Hepatocyte (in vitro differentiated cells): ENCODE results near the gene SPTBN5. TPM values are rescaled to one million over a fixed set of nuclear protein-coding genes. Genes with fewer than 3 reads are reported as not detected.

Experiments
- DNase-seq: peaks from one replicate; pipeline ENCODE4 v3.0.0-alpha.2; 2016; ENCODE audit warnings: low spot score
- H2AFZ ChIP-seq: fragments of 200-600 bp; sonication (generic); 2 replicates; pipeline ENCODE4 v1.6.0; 2016; ENCODE audit warnings: antibody characterized with exemption, mild to moderate bottlenecking
- H3K27ac ChIP-seq: fragments of 200-600 bp; sonication (generic); 2 replicates; pipeline ENCODE4 v1.5.1; 2016; ENCODE audit warnings: mild to moderate bottlenecking
- H3K27me3 ChIP-seq: fragments of 200-600 bp; sonication (generic); 2 replicates; pipeline ENCODE4 v1.6.1; 2016
- H3K36me3 ChIP-seq: fragments of 200-600 bp; sonication (generic); replicated peaks from 2 replicates; pipeline ENCODE4 v1.5.1; 2016; ENCODE audit warnings: low read depth; ENCODE audit not compliant: insufficient read depth
- H3K4me1 ChIP-seq: fragments of 200-600 bp; sonication (generic); 2 replicates; pipeline ENCODE4 v1.5.1; 2016; ENCODE audit warnings: mild to moderate bottlenecking, moderate library complexity; ENCODE audit not compliant: insufficient read depth
- H3K4me2 ChIP-seq: fragments of 200-600 bp; sonication (generic); 2 replicates; pipeline ENCODE4 v1.6.0; 2016
- H3K4me3 ChIP-seq: fragments of 200-600 bp; sonication (generic); 2 replicates; pipeline ENCODE4 v1.5.1; 2016; ENCODE audit warnings: mild to moderate bottlenecking
- H3K79me2 ChIP-seq: fragments of 200-600 bp; sonication (generic); 2 replicates; pipeline ENCODE4 v1.6.0; 2017; ENCODE audit warnings: mild to moderate bottlenecking
- H3K9me2 ChIP-seq: fragments of 200-600 bp; sonication (generic); replicated peaks from 2 replicates; pipeline ENCODE4 v1.6.0; 2017; ENCODE audit warnings: mild to moderate bottlenecking; ENCODE audit not compliant: insufficient read depth
- H3K9me3 ChIP-seq: fragments of 200-600 bp; sonication (generic); 2 replicates; pipeline ENCODE4 v1.5.1; 2016; ENCODE audit warnings: low read depth, mild to moderate bottlenecking
- H4K20me1 ChIP-seq: fragments of 200-600 bp; sonication (generic); 2 replicates; pipeline ENCODE4 v1.6.0; 2016; ENCODE audit warnings: mild to moderate bottlenecking; ENCODE audit not compliant: insufficient read depth, poor library complexity, severe bottlenecking
- EZH2 ChIP-seq: fragments of 200-600 bp; sonication (generic); IDR thresholded peaks from 2 replicates; pipeline ENCODE4 v1.6.1; 2016; ENCODE audit warnings: antibody characterized with exemption, mild to moderate bottlenecking, borderline replicate concordance
- EZH2phosphoT487 ChIP-seq: fragments of 200-600 bp; sonication (generic); IDR thresholded peaks from one replicate; pipeline ENCODE4 v1.6.1; 2018; ENCODE audit warnings: antibody characterized with exemption, mild to moderate bottlenecking, low read depth, moderate library complexity; ENCODE audit not compliant: unreplicated experiment, severe bottlenecking
- WGBS: methylation state at CpG from one replicate; pipeline ENCODE4 v1.1.6; 2016; ENCODE audit warnings: low lambda C conversion rate; ENCODE audit errors: missing lambda C conversion rate; 5-methylcytosine and 5-hydroxymethylcytosine counted together
- polyA plus RNA-seq: library from polyadenylated mRNA; unstranded; fragments of >200 nt; fragmentation: Nextera tagmentation; extraction: Ambion mirVana; gene quantifications from 2 replicates; pipeline ENCODE4 v1.2.1, GENCODE V29; 2016
- total RNA-seq: library from RNA; depleted of rRNA; stranded (reverse); fragments of >200 nt; gene quantifications from 2 replicates; pipeline ENCODE4 v1.2.3, GENCODE V29; 2014
- TF ChIP-seq, protein P1 (sequence below): fragments of 200-600 bp; sonication (generic); IDR thresholded peaks from 2 replicates; pipeline ENCODE4 v1.5.1; 2016; ENCODE audit warnings: antibody characterized with exemption, mild to moderate bottlenecking; ENCODE audit not compliant: poor library complexity

The SPTBN5 gene
- total and polyA plus RNA-seq, 2 experiments from 2014 or later = 1.7 to 1.9 TPM

DNA sequence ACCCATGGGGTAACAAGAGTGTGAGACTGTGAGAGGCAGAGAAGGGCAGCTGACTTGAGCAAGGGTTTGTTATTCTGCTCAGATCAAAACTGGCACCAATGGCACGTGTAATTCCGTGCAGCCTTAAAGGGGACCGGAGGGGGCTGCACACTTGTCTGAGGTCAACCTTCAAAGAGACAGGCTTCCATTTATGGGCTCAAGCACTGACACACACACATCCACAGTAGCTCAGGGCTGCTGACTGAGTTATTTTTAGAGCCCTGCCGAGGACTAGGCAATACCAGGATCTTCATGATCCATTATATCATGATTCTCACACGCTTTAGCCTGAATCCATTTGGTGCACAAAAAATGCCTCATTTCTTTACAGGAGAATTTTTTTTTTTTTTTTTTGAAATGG lies 20.6 kb upstream of the SPTBN5 start:
- Histone ChIP-seq H3K4me2 (no peak overlapping the region), H2AFZ (no peak overlapping the region), H3K36me3 (peaks cover 3% of the 10 kb centered on the region), H3K27me3 (no peaks in the 10 kb centered on the region), H3K27ac (no peak overlapping the region), H3K9me3 (no peaks in the 10 kb centered on the region), H4K20me1 (no peaks in the 10 kb centered on the region), H3K4me3 (no peak overlapping the region), H3K9me2 (no peaks in the 10 kb centered on the region), H3K4me1 (peaks cover 3% of the 10 kb centered on the region), H3K79me2 (peaks cover 32% of the 10 kb centered on the region)
- TF ChIP-seq, protein P1, sequence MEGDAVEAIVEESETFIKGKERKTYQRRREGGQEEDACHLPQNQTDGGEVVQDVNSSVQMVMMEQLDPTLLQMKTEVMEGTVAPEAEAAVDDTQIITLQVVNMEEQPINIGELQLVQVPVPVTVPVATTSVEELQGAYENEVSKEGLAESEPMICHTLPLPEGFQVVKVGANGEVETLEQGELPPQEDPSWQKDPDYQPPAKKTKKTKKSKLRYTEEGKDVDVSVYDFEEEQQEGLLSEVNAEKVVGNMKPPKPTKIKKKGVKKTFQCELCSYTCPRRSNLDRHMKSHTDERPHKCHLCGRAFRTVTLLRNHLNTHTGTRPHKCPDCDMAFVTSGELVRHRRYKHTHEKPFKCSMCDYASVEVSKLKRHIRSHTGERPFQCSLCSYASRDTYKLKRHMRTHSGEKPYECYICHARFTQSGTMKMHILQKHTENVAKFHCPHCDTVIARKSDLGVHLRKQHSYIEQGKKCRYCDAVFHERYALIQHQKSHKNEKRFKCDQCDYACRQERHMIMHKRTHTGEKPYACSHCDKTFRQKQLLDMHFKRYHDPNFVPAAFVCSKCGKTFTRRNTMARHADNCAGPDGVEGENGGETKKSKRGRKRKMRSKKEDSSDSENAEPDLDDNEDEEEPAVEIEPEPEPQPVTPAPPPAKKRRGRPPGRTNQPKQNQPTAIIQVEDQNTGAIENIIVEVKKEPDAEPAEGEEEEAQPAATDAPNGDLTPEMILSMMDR = no peak
- TF ChIP-seq EZH2 (no peak), EZH2phosphoT487 (no peak)
- DNase-seq = no peak
- WGBS = 72% methylated on average over 5 of the region's 5 CpGs

DNA sequence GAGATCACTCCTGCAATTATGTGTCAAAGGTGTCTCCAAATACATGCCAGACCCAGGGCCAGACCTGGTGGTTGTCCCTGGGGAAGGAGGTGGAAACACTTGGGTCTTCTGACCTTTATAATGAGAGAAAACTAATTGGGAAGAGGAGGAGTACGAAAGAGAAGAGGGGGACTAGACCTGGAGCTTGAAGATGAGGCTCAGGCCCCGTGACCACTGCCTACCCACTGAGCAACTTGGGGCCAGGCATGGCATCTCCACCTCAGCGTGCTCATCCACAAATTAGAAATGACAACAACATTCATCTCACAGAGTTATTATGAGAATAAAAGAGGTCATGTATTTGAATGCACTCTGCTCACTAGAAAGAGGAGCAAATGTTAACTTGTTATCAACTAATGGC lies 19.4 kb upstream of the SPTBN5 start:
- Histone ChIP-seq H2AFZ (no peak overlapping the region), H3K79me2 (peaks cover 32% of the 10 kb centered on the region), H3K4me2 (no peak overlapping the region), H3K9me3 (no peaks in the 10 kb centered on the region), H3K27ac (no peak overlapping the region), H3K4me1 (peaks cover 13% of the 10 kb centered on the region), H3K4me3 (no peak overlapping the region), H3K36me3 (peaks cover 3% of the 10 kb centered on the region), H3K9me2 (no peaks in the 10 kb centered on the region), H4K20me1 (no peaks in the 10 kb centered on the region), H3K27me3 (no peaks in the 10 kb centered on the region)
- TF ChIP-seq, protein P1 = no peak
- TF ChIP-seq EZH2phosphoT487 (no peak), EZH2 (no peak)
- WGBS = 97% methylated on average over 3 of the region's 3 CpGs
- DNase-seq = no peak

DNA sequence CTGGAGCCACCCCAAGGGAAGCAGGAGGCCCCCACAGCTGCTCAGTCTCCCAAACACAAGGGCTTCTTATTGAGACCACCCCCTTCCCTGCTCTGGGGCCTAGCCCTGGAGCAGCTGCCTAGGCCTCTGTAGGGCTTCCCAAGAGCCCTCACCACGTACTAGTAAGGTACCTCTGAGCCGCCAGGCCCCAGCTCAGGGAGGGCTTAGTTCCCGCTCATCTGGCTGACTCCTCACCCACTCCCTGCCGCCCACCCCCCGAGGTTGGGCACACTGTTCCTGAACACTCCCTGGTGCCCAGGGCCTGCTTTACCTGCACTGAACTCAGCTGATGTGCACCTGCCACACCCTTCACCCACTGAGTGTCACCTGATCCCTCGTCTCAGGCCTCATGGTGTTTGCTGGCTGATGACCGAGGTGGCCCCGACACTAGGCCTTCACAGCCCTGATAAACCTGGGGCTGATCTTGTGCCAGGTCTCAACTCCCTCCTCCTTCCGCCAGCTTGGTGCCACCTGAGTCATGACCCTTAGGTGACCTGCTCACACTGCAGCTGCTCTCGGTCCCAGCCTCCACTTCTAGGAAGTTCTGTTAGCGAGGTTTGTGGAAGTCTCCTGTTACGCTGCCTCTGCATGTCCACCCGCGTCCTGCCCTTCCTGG lies 18.0 kb upstream of the SPTBN5 start:
- Histone ChIP-seq H3K4me3 (no peak overlapping the region), H3K36me3 (peaks cover 3% of the 10 kb centered on the region), H3K27ac (no peak overlapping the region), H2AFZ (no peak overlapping the region), H3K27me3 (no peaks in the 10 kb centered on the region), H3K4me1 (peaks cover 14% of the 10 kb centered on the region), H4K20me1 (no peaks in the 10 kb centered on the region), H3K9me3 (no peaks in the 10 kb centered on the region), H3K4me2 (no peak overlapping the region), H3K79me2 (peaks cover 32% of the 10 kb centered on the region), H3K9me2 (no peaks in the 10 kb centered on the region)
- WGBS = 97% methylated on average over 14 of the region's 14 CpGs
- no peak for DNase-seq
- TF ChIP-seq, protein P1 = no peak
- TF ChIP-seq EZH2 (no peak), EZH2phosphoT487 (no peak)
